Activated CD8-positive, alpha-beta memory T cell treated with anti-CD3 and anti-CD28 coated beads, Interleukin-2, amount 10 ng/mL, durations not matched to agents 7 days and 5 days (primary cell): ENCODE measurements around the gene GRM4. TPM values are rescaled to one million over a fixed set of nuclear protein-coding genes. Genes with fewer than 3 reads are reported as not detected.

ENCODE experiments used
- ATAC-seq: fragments of 150-1000 bp; cut with Tn5 transposase; one replicate; pipeline ENCODE4 v1.10.0; 2021; ENCODE audit warnings: moderate library complexity
- CTCF ChIA-PET: fragments of 350-600 bp; sonication (Branson Sonifier 250); formaldehyde crosslinking; loops from one replicate; lab custom pipeline; 2021; ENCODE audit warnings: antibody characterized with exemption; lab: Charles Lee
- DNase-seq: peaks from one replicate; pipeline ENCODE4 v3.0.0-alpha.2; 2020
- H3K27ac Mint-ChIP-seq: one replicate; pipeline ENCODE4 v1.8.0; 2021; ENCODE audit warnings: mild to moderate bottlenecking, mixed read lengths
- H3K27me3 Mint-ChIP-seq: one replicate; pipeline ENCODE4 v1.8.0; 2021; ENCODE audit warnings: mixed read lengths
- H3K36me3 Mint-ChIP-seq: one replicate; pipeline ENCODE4 v1.8.0; 2021; ENCODE audit warnings: mild to moderate bottlenecking, mixed read lengths
- H3K4me1 Mint-ChIP-seq: one replicate; pipeline ENCODE4 v1.8.0; 2021; ENCODE audit warnings: mixed read lengths
- H3K4me3 Mint-ChIP-seq: one replicate; pipeline ENCODE4 v1.8.0; 2021; ENCODE audit warnings: mild to moderate bottlenecking, moderate library complexity, mixed read lengths
- H3K9me3 Mint-ChIP-seq: one replicate; pipeline ENCODE4 v1.8.0; 2022; ENCODE audit warnings: low read depth, mixed read lengths
- total RNA-seq, 2 experiments: library from RNA; stranded (reverse); gene quantifications; one replicate each; pipeline ENCODE4 v1.2.3, GENCODE V29; 2021

The GRM4 gene
- total RNA-seq, 2 experiments from 2014 or later = not detected

GRCh38 chr6:34143884-34144580 lies 1.9 kb downstream of the GRM4 start:
- H3K36me3 Mint-ChIP-seq = no peaks in the 10 kb centered on the region
- H3K27ac Mint-ChIP-seq = no peak overlapping the region
- no peaks in the 10 kb centered on the region for H3K9me3 Mint-ChIP-seq
- H3K4me1 Mint-ChIP-seq = peaks cover 13% of the 10 kb centered on the region
- DNase-seq = no peak
- ATAC-seq = peak; percentile 52
- peaks cover 73% of the 10 kb centered on the region for H3K27me3 Mint-ChIP-seq
- no peak overlapping the region for H3K4me3 Mint-ChIP-seq
- CTCF ChIA-PET = interaction anchor here (0.9 to 1.6 kb wide), 2 partner anchors 19 to 371 kb away, joined by 3 to 6 read pairs; no protein-coding TSS in a partner anchor

GRCh38 chr6:34143196-34143883 lies 2.5 kb downstream of the GRM4 start:
- Mint-ChIP-seq H3K9me3 (no peaks in the 10 kb centered on the region), H3K27me3 (peaks cover 76% of the 10 kb centered on the region), H3K36me3 (no peaks in the 10 kb centered on the region), H3K4me3 (no peak overlapping the region), H3K4me1 (peaks cover 10% of the 10 kb centered on the region), H3K27ac (no peak overlapping the region)
- no peak for DNase-seq
- CTCF ChIA-PET = interaction anchor here (1.3 kb wide), 1 partner anchor 373 kb away, joined by 6 read pairs; no protein-coding TSS in a partner anchor
- ATAC-seq = no peak

GRCh38 chr6:34142061-34142998 lies 3.6 kb downstream of the GRM4 start:
- H3K4me3 Mint-ChIP-seq = no peak overlapping the region
- H3K36me3 Mint-ChIP-seq = no peaks in the 10 kb centered on the region
- no peaks in the 10 kb centered on the region for H3K9me3 Mint-ChIP-seq
- DNase-seq (no peak), ATAC-seq (no peak)
- peaks cover 8% of the 10 kb centered on the region for H3K4me1 Mint-ChIP-seq
- CTCF ChIA-PET = interaction anchor here (1.3 kb wide), 1 partner anchor 372 kb away, joined by 6 read pairs; no protein-coding TSS in a partner anchor
- no peak overlapping the region for H3K27ac Mint-ChIP-seq
- peaks cover 79% of the 10 kb centered on the region for H3K27me3 Mint-ChIP-seq

- no peak overlapping the region for H3K4me3 Mint-ChIP-seq
- CTCF ChIA-PET = interaction anchor here (0.8 kb wide), 1 partner anchor 85 kb away, joined by 3 read pairs; no protein-coding TSS in a partner anchor
Observed at GRCh38 chr6:34140075-34140474, 5.8 kb downstream of the GRM4 start.

GRCh38 chr6:34138914-34139510 lies 6.9 kb downstream of the GRM4 start:
- CTCF ChIA-PET = no interaction called here
- Mint-ChIP-seq H3K36me3 (no peaks in the 10 kb centered on the region), H3K4me1 (peaks cover 6% of the 10 kb centered on the region), H3K9me3 (no peaks in the 10 kb centered on the region), H3K27me3 (peaks cover 74% of the 10 kb centered on the region), H3K27ac (no peak overlapping the region), H3K4me3 (no peak overlapping the region)
- ATAC-seq (no peak), DNase-seq (no peak)

More at GRCh38 chr6:34140075-34140474, 5.8 kb downstream of the GRM4 start:
- peaks cover 73% of the 10 kb centered on the region for H3K27me3 Mint-ChIP-seq
- no peak for DNase-seq
- no peaks in the 10 kb centered on the region for H3K36me3 Mint-ChIP-seq
- peaks cover 6% of the 10 kb centered on the region for H3K4me1 Mint-ChIP-seq
- no peak overlapping the region for H3K27ac Mint-ChIP-seq
- no peak for ATAC-seq
- H3K9me3 Mint-ChIP-seq = no peaks in the 10 kb centered on the region

- Mint-ChIP-seq H3K27me3 (peaks cover 68% of the 10 kb centered on the region), H3K9me3 (no peaks in the 10 kb centered on the region), H3K36me3 (no peaks in the 10 kb centered on the region)
Observed at GRCh38 chr6:34138191-34138590, 7.7 kb downstream of the GRM4 start.

GRCh38 chr6:34135541-34135940 lies 10.3 kb downstream of the GRM4 start:
- Mint-ChIP-seq H3K27me3 (peaks cover 61% of the 10 kb centered on the region), H3K27ac (no peak overlapping the region), H3K4me3 (no peak overlapping the region), H3K9me3 (no peaks in the 10 kb centered on the region), H3K4me1 (no peaks in the 10 kb centered on the region), H3K36me3 (no peaks in the 10 kb centered on the region)
- ATAC-seq (no peak), DNase-seq (no peak)
- CTCF ChIA-PET = interaction anchor here (1.2 to 2.1 kb wide), 2 partner anchors 20 to 364 kb away, joined by 3 to 7 read pairs; no protein-coding TSS in a partner anchor

More at GRCh38 chr6:34138191-34138590, 7.7 kb downstream of the GRM4 start:
- no peak for ATAC-seq
- CTCF ChIA-PET = interaction anchor here (1.5 kb wide), 1 partner anchor 12 kb away, joined by 3 read pairs; no protein-coding TSS in a partner anchor
- no peak for DNase-seq
- Mint-ChIP-seq H3K27ac (no peak overlapping the region), H3K4me1 (peaks cover 3% of the 10 kb centered on the region), H3K4me3 (no peak overlapping the region)

- Mint-ChIP-seq H3K9me3 (no peaks in the 10 kb centered on the region), H3K4me3 (no peak overlapping the region), H3K27ac (no peak overlapping the region), H3K36me3 (no peaks in the 10 kb centered on the region), H3K4me1 (no peaks in the 10 kb centered on the region), H3K27me3 (peaks cover 42% of the 10 kb centered on the region)
- DNase-seq = peak; percentile 54
- peak; percentile 47 for ATAC-seq
- CTCF ChIA-PET = no interaction called here
Observed at GRCh38 chr6:34132486-34133185, 13.3 kb downstream of the GRM4 start.

- ATAC-seq (no peak), DNase-seq (no peak)
- Mint-ChIP-seq H3K4me3 (no peak overlapping the region), H3K27ac (no peak overlapping the region), H3K4me1 (no peaks in the 10 kb centered on the region), H3K27me3 (peaks cover 40% of the 10 kb centered on the region), H3K9me3 (no peaks in the 10 kb centered on the region), H3K36me3 (no peaks in the 10 kb centered on the region)
- CTCF ChIA-PET = no interaction called here
Observed at GRCh38 chr6:34131326-34132290, 14.3 kb downstream of the GRM4 start.

GRCh38 chr6:34130862-34131261 lies 15.0 kb downstream of the GRM4 start:
- DNase-seq = no peak
- H3K27me3 Mint-ChIP-seq = peaks cover 33% of the 10 kb centered on the region
- CTCF ChIA-PET = no interaction called here
- H3K27ac Mint-ChIP-seq = no peak overlapping the region
- H3K9me3 Mint-ChIP-seq = no peaks in the 10 kb centered on the region
- no peaks in the 10 kb centered on the region for H3K36me3 Mint-ChIP-seq
- no peak for ATAC-seq
- no peak overlapping the region for H3K4me3 Mint-ChIP-seq
- no peaks in the 10 kb centered on the region for H3K4me1 Mint-ChIP-seq

- Mint-ChIP-seq H3K4me1 (no peaks in the 10 kb centered on the region), H3K36me3 (no peaks in the 10 kb centered on the region), H3K27me3 (peaks cover 27% of the 10 kb centered on the region), H3K27ac (no peak overlapping the region), H3K9me3 (no peaks in the 10 kb centered on the region), H3K4me3 (no peak overlapping the region)
- ATAC-seq = no peak
- DNase-seq = no peak
- CTCF ChIA-PET = no interaction called here
Observed at GRCh38 chr6:34129753-34130152, 16.1 kb downstream of the GRM4 start.
